HuH-7.5 (cell line): ENCODE data around the gene EPB41L2.
"Not testable (repeated sequence)": the region's sequence is repeated elsewhere in the genome, so short reads cannot be mapped to it uniquely, and the experiment has no call there.

Experiments
- DNase-seq: peaks from one replicate; pipeline ENCODE4 v3.0.0; 2011; ENCODE audit warnings: low spot score

EPB41L2 gene

GRCh38 chr6:131003488-131004386, 59.3 kb downstream of the EPB41L2 start:
- no peak for DNase-seq

GRCh38 chr6:131002661-131002980, 60.4 kb downstream of the EPB41L2 start:
- no peak for DNase-seq

- no peak for DNase-seq
Observed at GRCh38 chr6:131001945-131002660, 60.9 kb downstream of the EPB41L2 start.

- no peak for DNase-seq
Observed at GRCh38 chr6:131001111-131001736, 61.8 kb downstream of the EPB41L2 start.

- DNase-seq = no peak
Observed at GRCh38 chr6:131000544-131000943, 62.5 kb downstream of the EPB41L2 start.

GRCh38 chr6:130997061-130997753, 65.8 kb downstream of the EPB41L2 start:
- no peak for DNase-seq

GRCh38 chr6:130996635-130997034, 66.4 kb downstream of the EPB41L2 start:
- DNase-seq = no peak

- DNase-seq = no peak
Observed at GRCh38 chr6:130995783-130996447, 67.1 kb downstream of the EPB41L2 start.

- DNase-seq = no peak
Observed at GRCh38 chr6:130994319-130995097, 68.5 kb downstream of the EPB41L2 start.

GRCh38 chr6:130993292-130993765, 69.7 kb downstream of the EPB41L2 start:
- no peak for DNase-seq

GRCh38 chr6:130991422-130992137, 71.5 kb downstream of the EPB41L2 start:
- DNase-seq = no peak

- DNase-seq = not testable (repeated sequence)
Observed at GRCh38 chr6:130987539-130987938, 75.5 kb downstream of the EPB41L2 start.

GRCh38 chr6:130985115-130985514, 77.9 kb downstream of the EPB41L2 start:
- no peak for DNase-seq

GRCh38 chr6:130982941-130983456, 80.0 kb downstream of the EPB41L2 start:
- DNase-seq = no peak

- no peak for DNase-seq
Observed at GRCh38 chr6:130982135-130982534, 80.9 kb downstream of the EPB41L2 start.

GRCh38 chr6:130981409-130981808, 81.6 kb downstream of the EPB41L2 start:
- DNase-seq = no peak

GRCh38 chr6:130980310-130981032, 82.6 kb downstream of the EPB41L2 start:
- no peak for DNase-seq

- no peak for DNase-seq
Observed at GRCh38 chr6:130978660-130979396, 84.2 kb downstream of the EPB41L2 start.
